Activated CD8-positive, alpha-beta memory T cell treated with anti-CD3 and anti-CD28 coated beads for 24 hours (primary cell): ENCODE measurements around the gene KHDRBS2.

Experiments used
- DNase-seq: peaks from one replicate; pipeline ENCODE4 v3.0.0-alpha.2; 2020

Gene KHDRBS2

DNA sequence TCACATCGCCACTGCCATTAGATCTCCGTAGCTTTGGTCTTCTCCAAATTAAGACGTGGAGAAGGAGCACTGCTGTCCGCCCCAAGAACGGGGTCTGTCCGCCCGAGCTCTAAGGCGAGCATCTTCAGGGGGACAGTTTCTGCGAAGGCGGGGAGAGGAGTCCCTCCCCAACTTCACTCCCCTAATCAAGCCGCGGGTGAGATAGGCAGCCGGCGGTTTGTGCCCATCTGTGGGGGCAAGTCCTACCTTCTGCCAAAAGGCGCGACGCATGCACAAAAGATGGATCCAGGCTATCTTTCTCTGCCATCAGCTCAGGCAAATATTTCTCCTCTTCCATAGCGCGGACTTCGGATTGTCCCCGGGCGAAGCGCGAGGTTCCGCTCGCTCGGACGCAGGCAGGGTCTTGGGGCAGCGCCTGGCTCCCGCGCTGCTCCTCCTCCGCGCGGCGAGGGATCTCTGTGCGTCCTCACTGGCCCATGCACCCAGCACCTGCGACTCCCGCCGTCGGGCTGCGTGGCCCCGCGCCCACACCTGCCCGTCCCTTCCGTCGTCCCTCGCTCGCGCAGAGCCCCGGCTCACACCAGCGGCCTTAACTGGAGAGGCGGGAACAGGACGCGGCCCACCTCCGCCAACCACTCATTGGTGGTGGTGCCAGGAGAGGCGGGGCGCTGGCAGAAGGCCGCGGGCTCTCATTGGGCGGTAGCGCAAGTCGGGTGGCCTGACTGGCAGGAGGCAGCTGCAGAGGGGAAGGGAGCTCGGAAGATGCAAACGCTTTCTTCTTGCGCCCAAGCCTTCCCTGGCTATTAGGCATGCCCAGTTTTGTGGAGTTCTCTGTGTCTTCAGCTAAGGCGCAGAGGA, at the start of gene KHDRBS2:
TSS of gene KHDRBS2 (minus strand) at position 614 of the 858 bp plus-strand sequence.
- DNase-seq: no peak

DNA sequence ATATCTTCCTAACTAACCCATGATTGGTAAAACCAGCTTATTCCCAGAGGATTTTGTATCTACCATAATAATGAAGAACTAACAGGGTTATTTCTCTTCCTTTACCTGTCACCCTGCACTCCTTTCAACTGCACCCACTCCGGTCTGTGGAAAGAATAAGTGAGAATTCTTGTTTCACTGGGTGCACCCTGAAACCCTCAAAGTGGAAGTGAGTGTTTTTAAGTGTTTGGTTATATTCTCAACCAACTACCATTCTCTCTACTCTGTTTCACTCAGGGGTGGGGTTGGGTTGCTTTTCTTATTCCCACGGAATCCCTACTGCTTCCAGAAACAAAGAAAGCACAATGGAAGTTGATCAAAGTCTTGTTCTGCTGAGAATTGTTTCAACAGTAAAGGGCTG, 42.6 kb upstream of the KHDRBS2 start:
- no peak for DNase-seq

DNA sequence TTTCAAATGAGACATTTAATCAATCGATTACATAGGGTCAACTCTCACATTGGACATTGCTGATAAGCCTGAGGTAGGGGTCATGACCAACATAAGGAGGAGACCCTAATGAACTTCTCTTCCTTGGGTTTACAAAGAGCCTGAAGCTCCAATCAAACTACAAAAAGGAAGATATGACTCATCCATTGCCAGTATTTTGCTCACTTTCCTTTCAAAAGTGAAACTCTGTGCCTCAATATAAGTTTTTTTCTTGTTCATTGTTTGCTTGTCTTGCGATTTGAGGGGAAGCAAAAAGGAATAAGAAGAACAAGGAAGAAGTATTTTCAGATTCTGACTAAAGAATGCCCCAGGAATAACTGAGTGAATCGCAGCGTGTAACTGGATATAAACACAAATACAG, 38.8 kb upstream of the KHDRBS2 start:
- DNase-seq: no peak

DNA sequence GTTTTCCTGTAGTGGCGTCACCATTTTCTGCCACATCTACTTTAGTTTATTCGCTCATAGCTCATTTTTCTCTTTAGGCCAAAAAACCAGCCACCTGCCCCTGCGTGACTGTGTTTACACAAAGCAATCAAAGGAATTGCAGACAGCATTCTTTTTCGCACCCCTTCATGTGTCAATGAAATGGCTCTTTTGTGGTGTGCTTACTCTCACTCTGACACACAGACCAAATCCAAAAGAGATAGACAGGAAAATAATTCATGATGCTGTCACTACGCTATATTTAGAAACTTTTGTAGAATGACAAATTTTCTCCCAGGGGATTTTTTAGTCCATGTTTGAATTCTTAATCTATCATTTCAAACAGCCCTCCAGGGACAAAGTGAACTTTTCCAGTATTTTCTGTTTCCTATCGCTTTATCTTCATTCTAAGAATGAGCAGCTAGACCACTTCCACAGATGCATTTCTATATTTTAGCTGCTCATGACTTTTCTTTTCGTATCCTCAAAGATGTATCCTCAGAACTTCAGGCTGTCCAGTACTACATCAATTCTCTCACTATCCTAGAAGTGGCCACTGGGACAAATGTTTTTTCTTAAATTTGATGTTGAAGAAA, 37.9 kb upstream of the KHDRBS2 start:
- DNase-seq: no peak

DNA sequence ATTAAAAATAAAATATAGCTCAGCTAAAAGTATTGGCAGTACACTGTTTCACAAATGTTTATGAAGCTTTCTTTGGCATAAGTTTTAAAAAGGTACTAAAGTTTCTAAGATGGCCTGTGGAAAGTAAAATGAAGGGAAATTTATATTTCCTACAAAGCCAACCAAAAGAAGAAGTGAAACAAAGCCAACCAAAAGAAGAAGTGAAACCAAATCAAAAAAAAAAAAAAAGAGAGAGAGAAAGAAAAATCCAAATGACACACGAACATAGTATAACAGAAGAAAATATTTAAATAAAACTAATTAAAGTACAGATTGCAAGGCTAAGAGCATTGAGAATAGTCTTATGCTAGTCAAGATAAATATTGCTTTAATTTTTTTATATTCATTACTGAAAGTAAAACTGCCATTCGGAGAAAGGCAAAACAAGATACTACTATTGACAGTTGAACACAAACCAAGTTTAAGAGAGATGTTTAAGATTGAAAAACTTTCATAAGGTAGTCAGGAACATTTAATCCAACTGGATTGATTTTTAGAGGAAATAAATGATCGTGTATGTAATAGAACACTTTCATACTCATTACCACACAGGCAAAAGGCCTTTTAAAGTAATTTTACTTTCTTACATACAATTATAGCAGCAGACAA, 12.8 kb upstream of the KHDRBS2 start:
- no peak for DNase-seq

DNA sequence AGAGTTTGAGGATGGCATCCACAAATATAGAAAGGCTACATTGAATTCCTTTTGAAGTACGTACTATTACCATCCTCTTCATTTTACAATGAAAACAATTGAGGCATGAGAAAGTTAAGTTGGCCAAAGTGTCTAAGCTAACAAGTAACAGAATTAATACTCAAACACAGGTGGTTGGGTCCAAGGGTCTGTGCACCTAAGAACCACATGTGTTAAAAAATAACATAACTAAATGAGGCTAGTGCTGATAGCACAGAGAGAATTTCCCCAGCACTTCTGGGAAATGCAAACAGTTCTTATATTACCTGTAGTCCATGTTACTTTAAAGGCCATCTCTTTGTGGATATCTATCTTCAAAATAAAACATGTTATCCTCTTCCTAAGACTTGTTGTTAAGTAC, 10.5 kb upstream of the KHDRBS2 start:
- no peak for DNase-seq

DNA sequence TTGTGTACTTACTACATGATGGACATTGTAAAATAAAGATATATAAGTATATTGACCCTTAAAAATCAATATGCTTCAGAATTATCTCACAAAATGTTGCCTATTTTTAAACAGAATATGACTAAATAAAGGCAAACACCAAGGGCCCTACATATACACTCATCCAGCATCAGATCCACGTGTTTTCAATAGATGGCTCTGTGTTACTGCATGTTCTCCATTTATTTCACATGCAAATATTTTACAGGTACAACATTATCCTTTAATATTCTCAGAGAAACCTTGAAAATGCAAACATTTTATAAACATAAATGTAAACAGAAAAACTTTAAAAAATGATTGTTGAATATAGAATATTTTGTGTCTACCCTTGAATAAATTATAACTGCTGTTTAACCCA, 2.9 kb upstream of the KHDRBS2 start:
- DNase-seq: no peak

DNA sequence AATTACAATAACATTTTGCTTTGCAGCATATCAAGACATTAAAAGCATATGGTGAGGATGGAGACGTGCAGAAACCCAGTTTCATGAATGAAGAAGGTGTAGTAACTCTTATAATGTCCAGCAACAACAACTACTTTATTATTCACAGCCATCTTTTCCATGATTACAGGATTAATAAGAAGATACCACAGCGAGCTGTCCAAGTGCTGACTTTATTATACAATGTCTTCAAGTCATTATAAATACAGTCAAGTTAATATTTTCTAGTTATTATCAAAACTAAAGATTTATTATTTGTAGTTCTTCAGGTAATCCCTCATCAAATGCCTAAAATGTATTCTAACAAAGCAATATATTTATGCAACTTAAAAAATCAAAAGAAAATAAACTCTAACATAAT, 2.5 kb upstream of the KHDRBS2 start:
- DNase-seq: no peak

DNA sequence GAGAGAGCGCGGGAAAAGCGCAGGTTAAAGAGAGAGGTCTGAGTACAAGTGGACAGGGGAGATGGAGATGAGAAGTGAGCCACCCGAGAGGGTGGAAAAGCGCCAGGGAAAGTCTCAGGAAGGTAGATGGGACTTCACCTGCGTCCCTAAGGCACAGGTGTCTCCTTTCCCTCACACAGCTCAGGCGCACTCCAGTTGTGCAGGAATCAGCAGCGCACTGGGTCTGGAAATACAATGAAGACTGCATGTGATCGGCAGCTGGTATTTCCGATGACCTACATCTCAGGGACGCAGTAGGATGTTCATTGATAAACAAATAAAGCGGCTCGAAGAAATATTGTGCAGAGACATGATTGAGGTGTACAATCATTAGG, 432 bp upstream of the KHDRBS2 start:
- DNase-seq: no peak

DNA sequence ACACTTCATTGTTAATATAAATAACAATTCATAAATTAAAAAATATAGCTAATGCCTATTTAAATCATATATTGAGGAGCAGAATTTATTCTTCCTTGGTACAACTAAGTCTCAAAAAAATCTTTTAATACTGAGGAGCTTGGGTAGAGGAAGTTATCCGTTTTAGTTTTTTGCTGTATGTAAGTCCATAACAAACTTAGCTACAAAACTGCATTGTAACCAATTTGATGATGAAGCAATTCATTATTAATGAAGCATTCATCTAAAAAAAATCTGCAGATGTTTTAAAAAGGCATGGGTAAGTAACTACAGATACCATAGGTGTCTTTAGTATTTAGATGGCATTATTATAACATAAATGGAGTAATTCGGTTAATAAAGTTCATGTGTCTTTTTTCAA, 1.3 kb downstream of the KHDRBS2 start:
- DNase-seq: no peak

DNA sequence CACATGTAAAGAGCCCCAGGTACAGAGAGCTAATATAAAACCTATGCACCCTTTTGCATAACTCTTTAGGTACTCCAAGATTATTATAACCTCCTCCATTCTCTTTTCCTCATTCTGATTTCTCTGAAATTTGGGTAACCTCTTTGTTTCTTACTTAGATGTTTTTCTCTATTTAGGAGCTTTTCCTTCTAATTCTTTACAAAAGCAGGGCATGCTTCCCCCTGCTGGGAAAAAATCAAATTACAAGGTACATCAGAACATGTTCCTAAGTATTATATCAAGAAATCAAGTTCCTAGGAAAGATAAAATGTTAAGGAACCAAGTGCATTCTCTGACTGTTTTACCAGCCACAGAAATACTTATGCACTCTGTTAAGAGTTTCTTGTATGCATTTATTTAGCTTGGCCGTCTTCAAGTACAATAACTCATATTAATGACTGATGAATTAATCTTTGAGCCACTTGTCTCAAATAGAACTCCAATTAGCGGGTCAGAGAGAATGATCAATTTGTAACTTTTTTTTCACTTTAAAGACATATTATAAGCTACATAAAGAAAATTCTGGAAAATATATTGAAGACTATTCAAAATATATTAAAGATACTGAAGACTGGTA, 2.1 kb downstream of the KHDRBS2 start:
- DNase-seq: no peak

DNA sequence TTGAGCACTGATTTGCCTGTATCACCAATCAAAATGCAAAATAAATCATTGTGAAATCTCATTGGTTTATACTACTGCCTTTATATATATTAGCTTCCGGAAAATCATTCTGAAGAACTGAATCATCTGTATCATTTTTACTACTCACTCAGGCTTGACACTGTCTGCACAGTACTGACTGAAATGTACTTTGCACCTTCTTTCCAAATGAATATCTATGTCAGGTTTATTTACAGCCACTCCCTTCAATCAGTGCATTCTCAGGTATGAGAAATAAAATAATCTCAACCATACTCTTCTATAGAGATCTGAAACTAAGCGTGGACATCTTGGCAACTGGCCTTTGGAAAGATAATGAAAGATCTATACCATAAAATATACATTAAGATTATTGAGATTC, 2.7 kb downstream of the KHDRBS2 start:
- DNase-seq: no peak

DNA sequence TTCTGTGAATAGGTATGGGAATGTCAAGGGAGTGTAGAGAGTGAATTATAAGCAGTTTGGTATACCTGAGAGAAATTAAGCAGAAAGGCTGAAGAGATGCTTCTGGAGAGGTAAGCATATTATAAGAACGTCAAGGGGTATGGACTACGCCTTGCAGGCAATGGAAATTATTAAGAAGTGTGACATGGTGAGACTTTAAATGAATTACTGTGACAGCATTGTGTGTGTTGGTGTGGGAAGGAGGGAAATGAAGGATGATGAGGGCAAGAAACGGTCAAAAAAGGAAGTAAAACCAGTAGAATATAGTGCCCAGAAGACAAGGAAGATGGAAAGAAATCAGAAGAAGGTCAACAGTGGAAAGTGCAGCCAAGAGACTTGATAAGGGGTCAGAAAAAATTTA, 5.9 kb downstream of the KHDRBS2 start:
- no peak for DNase-seq

DNA sequence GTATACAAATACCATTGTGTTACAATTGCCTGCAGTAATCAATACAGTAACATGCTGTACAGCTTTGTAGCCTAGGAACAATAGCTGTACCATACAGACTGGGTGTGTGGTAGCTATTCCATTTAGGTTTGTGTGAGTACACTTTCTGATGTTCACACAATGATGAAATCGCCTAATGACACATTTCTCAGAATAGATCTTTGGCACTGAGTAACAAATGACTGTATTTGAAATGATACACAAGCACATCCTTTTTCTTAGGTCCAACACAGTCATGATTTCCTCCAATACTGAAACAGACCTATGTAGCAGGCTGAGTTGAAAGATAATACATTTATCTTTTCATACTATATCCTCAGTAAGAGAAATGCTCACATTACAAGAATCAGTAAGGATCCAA, 13.9 kb downstream of the KHDRBS2 start:
- no peak for DNase-seq

DNA sequence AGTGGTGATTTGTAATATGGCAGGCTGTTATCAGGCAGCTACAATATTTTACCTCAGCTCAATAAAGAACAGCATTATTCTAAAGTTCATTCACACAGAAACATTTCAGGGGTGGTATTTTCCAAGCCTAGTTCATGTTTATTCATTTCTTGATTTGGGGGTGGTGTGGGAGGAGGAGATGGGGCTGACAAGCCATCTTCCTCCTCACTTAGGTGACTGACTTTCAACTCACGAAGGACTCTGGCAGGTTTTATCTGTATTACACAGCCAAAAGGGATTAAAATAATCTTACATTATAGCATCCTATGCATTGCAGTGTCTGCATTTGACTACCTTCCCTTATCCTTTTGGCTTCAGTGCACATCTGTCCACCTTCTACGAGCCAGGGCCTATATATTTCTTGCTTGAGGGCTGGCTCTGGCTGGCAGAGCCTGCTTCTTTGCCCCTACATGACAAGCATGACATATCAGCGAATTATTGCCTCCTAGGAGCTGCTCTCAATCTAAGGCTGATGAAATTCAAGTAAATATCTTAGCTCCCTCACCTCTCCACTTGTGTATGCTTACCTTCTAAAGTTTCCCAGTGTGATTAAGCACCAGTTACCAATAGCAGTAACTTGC, 20.0 kb downstream of the KHDRBS2 start:
- DNase-seq: no peak

DNA sequence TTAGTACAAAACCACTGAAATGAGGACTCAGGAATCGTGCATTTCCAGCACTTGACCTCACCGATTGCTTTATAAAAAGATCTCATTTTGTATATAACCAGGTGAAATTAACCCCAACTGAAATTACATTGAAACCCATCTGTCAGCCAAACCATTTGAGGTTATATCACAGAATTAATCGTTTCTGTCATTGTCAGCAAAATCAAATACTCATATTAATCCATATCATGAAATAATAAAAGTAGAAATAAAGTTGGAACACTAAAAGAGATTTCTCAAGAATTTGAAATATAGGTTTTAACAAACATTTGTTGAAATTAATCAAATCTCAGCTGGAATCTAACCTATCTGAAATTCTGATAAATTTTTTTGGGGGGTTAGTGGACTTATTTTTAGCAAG, 23.7 kb downstream of the KHDRBS2 start:
- no peak for DNase-seq

DNA sequence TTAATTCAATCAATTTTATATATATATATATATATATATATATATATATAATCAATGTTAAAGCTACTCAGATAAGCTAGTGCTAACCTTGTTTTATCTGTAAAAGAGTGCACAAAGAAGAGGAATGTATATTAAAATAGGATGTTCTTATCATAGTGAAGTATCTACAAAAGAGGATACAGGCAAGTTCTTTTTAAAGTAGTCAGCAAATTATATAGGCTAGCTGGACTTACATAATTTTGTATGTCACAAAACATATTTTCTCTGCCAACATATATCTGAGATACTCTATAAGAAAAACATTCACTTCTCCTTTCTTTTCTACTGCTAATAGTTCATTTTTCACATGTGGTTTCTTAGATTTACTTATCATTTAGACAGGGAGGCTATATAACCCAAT, 39.9 kb downstream of the KHDRBS2 start:
- no peak for DNase-seq

DNA sequence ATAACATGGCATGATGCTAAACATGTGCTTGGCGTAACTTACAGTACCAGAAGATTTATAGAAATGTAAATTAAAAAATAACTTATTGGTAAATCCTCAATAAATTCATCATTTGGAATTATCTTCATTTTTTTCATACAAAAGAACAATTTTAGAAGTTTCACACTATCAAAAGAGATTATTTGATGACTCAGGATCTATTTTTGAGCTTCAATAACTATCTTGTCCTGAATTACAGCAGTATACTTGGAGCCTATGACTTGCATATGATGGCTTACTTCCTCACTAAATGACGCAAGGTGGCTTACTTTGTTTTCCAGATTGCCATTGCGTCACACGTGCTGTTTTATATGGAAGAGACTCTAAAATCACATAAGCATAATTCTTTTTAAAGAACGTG, 49.2 kb downstream of the KHDRBS2 start:
- no peak for DNase-seq

DNA sequence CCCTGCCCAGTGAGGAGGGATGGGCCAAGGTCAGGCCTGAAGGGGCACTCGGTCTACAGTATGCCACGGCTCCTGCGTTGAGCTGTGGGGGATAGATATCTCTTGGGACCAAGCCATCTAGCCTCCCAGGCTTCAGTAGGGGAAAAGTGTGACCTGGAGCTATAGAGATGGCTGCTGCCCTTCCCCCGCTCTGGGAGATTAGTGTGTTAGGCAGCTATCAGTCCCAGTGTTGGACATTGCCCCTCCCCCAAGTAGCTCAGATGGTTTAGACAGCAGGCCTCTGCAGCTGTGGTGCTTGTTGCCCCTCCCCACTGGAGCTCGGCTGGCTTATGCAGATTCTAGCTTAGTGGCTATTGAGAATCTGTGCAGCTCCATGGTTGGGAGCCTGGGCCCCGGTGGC, 56.8 kb downstream of the KHDRBS2 start:
- DNase-seq: no peak

DNA sequence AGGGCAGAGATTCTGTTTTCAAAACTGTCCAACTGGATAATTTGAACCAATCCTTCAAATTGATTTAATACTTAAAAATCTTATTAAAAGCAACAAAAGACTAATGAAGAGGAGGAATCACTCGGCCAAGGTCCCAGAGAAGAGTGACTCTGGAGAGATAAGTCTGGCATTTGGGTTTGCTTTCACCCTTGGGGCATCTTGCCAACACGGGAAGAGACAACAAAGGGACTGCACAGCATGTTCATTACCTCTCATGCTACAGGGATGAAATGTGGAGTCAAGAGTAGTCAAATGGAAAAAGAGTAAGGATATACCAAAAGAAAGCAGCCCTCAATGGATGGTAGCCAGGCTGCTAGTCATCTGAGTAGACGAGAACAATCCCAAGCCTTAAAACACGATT, 68.2 kb downstream of the KHDRBS2 start:
- DNase-seq: no peak

DNA sequence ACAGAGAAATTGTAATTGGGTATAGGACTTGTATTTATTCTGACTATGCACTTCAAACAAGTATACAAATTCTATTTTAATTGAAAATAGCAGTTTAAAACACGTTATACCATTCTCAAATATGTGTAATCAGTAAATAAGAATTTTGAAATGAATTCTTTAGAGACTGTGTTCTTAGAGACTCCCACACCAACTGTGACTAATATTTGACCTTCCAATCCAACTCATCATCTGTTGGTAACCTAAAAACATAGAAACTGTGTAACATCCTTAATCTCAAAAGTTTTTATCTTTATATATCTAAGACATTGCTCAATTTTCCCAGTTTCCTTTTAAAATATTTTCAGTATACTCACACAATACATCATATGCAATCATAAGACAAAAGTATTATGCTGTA, 83.9 kb downstream of the KHDRBS2 start:
- DNase-seq: no peak

DNA sequence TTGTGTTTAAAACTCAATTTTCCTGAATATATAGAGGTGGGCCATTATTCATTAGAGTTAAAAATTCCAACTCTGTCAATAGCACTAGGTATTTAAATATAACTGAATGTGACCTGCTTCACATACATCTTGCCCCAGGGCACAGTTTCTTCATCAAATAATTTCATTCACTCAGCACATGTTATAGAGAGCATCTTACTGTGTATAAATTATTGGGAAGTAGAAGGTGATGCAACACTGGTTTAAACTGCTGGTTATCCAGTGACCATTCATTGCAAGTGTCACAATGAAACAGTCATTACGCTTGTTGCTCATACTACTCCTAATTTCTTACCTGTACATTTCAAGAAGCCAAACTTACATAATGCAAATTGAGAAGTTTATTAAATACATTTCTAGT, 93.4 kb downstream of the KHDRBS2 start:
- DNase-seq: no peak

DNA sequence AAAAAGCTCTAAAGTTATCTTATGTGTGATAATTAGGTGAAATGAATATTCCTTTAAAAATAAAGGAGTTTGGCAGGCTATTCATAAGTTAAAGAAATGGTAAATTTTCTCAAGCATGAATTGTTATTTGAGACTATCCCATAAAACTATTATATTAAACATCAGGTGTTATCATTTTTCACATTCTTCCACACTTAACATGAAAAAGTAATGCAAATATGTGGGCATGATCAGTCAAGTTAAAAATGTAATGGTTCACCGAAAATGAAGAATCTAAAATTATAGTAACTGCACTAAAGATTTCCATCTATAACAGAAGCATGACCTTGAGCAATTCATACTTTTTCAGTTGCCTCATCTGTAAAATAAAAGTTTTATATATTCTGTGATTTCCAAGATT, 110.8 kb downstream of the KHDRBS2 start:
- DNase-seq: no peak
